GM23248 (cell line): Measurements from ENCODE around the gene OPCML.

Experiments used
- EZH2 ChIP-seq: fragments of 200-600 bp; sonication (generic); IDR thresholded peaks from 2 replicates; pipeline ENCODE4 v1.6.1; 2018; ENCODE audit warnings: antibody characterized with exemption, mild to moderate bottlenecking; ENCODE audit not compliant: insufficient read depth, poor library complexity, severe bottlenecking
- EZH2phosphoT487 ChIP-seq: fragments of 200-600 bp; sonication (generic); IDR thresholded peaks from 2 replicates; pipeline ENCODE4 v1.6.1; 2018; ENCODE audit warnings: antibody characterized with exemption, moderate library complexity, mild to moderate bottlenecking, low read depth; ENCODE audit not compliant: insufficient read depth

DNA sequence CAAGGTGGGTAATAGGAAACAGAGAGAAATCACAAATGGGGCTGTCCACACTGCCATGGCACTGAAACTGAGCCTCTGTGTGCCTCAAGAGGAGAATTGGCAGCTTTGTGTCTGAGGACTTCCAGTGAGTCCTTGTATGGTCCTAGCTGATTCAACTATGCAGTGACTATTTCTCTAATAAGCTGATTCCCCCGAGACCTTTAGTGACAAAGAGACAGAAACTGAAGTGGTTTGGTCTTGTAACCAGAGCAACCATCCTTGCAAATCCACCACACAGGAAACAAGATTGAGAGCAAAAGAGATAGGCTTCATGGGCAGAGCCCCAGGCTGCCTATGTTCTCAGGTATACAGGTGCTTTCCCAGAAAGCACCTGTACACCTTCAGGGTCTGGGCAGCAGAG lies 1123.4 kb downstream of the OPCML start:
- TF ChIP-seq EZH2phosphoT487 (no peak), EZH2 (no peak)
